GM18861 (cell line): ENCODE results near the gene NAT10.

Experiments used
- ATAC-seq: cut with Tn5 transposase; IDR thresholded peaks from one replicate; pipeline ENCODE4 v1.9.1; 2021; ENCODE audit not compliant: unreplicated experiment

The NAT10 gene

DNA sequence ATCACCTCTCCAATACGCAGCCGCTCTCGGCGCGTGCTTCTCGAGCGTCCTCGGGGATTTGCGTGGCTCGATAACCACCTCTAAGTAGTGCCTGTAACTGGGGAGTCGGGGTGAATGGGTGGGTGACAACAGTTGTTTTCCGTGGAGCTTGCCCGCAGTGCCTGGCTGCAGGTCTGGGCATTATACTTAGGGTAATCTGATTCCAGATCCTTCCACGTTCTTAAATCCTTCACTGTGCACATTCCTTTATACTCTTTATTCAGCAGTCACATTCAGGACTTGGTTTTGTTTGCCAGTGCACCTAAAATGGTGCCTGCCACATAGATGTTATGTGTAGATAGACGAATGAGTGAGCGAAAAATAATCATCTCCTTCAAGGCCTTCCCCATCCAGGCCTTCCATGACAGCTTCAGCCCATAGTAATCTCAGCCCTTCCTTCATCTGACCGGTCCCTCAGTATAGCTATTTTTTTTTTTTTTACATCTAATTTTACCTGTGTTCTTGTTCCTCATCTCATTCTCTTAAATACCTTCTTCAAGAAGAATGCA lies 602 bp downstream of the NAT10 start:
- ATAC-seq, result peak; percentile 0

DNA sequence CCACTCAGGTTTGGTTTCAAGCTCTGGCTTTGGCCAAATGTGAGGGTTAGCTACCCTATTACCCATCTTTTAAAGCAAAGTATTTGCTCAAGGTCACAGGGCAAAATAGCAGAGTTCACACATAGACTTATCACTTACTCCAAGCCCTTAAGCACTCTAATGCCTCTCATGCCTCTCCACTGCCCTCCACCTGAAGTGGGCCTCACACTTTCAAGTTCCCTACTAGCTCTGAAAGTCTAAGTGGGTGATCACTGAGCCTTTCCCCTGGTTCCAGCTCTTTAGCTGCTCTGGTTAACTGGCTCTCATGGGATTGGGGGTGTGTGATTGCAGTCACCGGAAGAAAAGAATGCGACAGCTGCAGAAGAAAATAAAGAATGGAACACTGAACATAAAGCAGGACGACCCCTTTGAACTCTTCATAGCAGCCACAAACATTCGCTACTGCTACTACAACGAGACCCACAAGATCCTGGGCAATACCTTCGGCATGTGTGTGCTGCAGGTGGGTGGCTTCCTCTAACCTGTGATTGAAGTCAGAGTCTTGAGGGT lies 6.4 kb downstream of the NAT10 start:
- no peak for ATAC-seq

DNA sequence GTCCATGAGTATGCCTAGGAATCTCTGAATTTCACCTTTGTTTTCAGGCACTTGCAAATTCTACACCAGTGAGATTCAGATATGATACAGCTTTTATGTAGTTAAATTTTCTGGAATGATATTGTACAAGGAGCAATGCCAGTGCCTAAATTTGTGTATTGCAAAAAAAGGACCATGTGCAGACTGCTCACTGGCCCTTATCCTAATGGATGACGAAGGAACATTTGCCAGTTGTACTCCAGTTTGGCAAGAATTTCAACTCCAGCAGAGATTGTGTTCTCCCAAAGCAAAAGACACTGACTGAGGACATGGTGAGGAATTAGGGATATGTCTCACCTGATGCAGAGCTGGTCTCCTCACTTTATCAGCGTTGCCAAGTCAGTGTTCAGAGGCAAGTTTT lies 8.6 kb downstream of the NAT10 start:
- ATAC-seq, result no peak

DNA sequence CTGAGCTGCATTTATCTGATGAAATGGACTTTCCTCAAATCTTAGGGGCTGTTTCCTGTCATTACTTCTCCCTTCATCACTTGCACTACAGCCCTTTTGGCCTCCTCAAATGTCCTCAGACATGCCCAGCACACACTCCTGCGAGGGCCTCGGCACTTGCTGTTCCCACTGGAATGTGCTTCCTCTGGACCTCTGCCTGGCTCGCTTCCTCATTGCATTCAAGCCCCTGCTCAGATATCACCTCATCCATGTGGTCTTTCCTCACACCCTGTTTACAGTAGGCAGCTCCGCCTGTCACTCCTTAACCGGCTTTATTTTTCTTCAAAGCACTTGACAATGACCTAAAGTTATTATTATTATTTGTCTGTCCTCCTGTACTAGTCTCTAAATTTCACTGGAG lies 9.0 kb downstream of the NAT10 start:
- no peak for ATAC-seq

DNA sequence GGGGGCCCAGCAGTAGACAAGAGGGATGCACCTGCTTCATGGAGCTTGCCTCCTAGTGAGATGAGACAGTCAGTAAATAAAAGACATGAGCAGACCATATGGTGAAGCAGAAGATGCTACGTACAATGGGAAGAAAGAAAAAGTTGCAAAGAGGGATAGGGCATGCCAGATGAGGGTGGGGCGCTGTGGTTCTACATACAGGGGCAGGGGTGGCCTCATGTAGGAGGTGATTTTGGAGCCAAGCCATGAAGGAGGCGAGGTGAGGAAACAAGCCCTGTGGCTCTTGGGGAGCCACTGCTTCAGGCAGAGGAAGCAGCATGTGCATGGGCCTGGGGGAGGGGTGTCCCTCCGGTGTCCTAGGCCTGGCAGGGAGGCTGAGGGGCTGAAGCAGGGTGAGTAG lies 15.2 kb downstream of the NAT10 start:
- no peak for ATAC-seq

DNA sequence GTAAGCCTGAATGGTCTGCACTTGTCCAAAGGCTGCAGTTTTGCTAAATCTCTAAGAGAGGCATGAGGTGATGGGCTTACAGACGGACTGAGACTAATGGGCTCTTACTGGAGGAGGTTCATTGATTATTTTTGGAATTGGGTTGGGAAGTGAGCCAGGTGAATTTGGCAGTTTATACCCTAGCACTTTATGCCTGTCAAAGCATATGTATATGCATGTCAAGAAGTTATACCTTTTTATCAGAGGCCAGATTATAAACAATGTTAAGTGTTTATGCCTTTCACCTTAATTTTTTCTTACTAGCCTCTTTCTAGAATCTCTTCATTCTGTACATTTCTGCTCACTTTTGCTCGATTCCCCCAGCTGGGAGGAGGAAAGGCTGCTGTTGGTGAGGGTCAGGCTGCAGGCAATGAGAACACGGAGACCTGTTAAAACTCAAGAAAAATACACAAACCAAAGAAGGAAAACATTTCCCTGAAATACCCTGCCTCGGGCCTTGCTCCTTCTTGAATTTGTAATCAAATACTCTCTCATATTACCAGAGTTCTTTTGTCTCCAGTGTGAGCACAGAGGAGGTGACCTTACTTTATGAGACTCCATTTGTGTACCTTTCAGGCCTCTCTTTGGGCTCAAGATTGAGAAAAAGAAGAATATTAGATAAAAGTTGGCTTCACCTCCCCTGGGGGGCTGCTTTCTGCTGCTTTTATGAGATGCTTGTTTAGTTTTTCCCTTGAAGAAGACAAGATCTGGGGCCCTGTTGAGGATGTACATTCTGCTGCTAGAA lies 19.6 kb downstream of the NAT10 start:
- no peak for ATAC-seq

DNA sequence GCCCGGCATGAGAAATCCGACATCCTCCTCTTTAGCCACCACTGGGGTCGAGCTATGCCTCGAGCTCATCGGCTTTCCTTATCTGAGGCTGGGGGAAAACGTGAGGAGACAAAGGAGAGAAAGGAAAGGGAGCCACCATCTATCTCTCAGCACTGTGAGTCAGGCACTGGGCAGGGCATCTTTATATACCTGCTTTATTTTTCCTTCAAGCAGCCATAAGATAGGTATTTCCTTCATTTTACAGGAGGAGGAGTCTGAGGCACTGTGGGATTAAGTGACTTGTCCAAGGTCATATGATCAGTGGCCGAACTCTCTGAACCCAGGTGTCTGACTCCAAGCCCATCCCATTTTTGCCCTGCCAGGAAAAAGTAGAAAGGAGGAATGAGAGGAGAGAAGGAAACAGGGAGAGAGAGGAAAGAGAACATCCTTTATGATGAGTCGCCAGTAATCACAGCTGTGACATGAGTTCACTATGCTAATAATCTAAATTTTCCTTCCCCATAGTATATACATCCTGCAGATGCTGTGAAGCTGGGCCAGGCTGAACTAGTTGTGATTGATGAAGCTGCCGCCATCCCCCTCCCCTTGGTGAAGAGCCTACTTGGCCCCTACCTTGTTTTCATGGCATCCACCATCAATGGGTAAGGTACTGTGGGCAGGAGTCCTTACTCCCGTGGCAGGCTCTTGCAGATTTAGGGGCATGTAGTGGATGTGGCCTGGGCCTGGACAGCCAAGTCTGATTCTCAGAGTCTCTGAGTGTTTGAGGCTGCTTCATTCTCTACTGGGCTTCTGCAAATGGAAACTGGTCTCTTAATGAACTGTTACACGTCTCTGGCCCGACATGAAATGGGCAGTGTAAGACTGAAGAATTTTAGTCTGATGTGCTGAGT lies 21.8 kb downstream of the NAT10 start:
- no peak for ATAC-seq

DNA sequence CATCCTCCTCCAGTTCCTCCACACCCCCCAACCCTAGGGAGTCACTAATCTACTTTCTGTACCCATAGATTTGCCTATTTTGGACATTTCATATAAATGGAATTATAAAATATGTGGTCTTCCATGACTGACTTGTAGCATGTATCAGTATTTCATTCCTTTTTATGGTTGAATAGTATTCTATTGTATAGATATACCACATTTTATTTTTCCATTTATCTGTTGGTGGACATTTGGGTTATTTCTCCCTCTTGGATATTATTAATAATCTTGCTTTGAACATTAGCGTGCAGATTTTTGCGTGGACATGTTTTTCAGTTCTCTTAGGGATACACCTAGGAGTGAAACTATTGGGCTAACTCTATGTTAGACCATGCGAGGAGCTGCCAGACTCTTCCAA lies 23.4 kb downstream of the NAT10 start:
- ATAC-seq, result no peak

DNA sequence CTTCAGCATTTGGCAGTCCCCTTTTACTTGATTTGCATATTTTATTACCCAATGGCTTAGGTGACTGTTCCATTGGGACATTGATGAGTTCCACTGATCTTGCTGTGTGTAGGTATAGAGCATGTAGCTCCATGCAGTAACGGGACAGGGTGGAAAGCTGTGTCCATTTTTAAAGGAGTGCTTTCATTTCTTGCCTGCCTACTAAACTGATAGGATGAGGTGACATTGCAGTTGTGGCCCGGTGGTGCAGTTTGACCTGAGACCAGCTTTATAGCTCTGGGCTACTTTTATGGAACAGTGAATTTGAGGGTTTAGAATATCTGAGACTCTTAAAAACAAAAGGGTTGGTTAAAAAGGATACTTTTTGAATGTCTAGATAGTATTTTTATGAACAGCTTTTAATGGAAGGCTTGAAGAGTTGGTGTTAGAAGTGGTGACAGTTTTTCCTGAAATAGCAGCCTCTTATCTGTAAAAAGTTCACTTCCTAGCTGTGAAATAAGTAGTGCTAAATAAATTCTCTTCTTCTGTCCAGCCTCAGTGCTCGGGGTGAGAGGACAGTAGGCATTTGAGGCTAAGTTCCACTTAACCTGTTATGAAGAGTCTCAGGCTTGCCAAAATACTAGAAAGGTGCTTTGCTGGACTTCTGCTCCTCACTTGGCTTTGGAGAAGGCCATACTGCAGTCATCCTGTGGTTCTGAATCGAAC lies 27.0 kb downstream of the NAT10 start:
- no peak for ATAC-seq

DNA sequence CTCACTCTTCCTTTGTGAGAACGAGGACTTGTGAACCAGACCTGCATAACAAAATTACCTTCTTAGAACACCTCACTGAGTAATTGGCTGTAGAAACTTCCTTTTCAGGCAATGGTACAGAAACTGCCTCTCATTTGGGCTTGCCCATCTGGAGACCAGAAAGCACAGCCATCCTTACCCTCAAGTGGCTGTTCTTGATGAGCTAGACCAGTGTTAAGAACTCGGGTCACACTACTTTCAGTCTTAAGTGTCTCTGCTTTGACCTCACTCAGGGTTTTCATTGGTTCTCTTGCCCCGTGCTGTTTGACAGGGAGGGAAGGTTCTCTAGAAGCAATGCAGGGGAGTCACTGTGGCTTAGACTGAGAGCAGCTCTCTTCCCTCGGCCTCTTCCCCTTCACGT lies 29.3 kb downstream of the NAT10 start:
- ATAC-seq, result no peak

DNA sequence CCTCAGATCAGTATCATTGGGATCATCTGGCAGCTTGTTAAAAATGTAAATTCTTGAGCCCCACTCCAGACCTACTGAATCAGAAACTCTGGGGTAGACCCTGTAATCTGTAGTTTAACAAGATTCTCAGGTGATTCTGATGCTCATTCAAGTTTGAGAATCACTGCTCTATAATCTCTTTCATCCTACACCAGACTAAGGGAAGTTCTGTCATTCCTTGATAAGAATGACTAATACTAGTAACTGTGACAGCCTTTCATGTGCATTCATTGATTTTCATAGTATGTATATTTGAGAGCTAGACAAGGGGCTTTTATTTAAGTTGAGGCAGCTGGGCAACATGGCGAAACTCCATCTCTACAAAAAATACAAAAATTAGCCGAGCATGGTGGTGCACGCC lies 30.0 kb downstream of the NAT10 start:
- ATAC-seq, result no peak

DNA sequence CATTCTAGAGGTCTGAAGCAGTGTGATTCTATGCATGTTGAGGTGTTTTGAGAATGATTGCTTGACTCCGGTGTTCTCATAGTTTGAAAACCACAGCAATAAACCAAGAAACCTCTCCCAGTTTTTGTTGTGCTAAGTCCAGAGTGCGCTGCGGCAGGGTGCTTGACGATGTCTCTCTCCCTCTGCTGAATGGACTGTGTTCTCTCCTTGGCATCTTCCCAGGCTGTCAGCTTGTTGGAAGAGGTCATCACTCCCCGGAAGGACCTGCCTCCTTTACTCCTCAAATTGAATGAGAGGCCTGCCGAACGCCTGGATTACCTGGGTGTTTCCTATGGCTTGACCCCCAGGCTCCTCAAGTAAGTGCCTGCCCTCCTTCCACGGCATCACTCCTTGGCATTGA lies 31.0 kb downstream of the NAT10 start:
- ATAC-seq, result no peak

DNA sequence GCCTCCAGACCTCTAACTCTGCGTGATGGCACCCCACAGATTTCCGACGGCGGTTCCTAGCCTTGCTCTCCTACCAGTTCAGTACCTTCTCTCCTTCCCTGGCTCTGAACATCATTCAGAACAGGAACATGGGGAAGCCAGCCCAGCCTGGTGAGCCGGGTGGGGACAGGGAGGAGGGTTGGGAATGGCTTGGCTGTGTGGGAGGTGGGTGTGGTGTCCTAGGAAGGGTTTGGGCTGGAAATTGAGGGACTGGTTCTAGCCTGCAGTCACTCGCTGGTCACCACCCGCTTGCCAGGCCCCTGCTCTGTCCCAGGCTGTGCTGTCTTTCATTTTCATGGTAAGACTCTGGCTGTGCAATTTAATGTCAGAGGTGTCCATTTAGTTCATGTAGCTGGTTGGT lies 33.9 kb downstream of the NAT10 start:
- no peak for ATAC-seq

DNA sequence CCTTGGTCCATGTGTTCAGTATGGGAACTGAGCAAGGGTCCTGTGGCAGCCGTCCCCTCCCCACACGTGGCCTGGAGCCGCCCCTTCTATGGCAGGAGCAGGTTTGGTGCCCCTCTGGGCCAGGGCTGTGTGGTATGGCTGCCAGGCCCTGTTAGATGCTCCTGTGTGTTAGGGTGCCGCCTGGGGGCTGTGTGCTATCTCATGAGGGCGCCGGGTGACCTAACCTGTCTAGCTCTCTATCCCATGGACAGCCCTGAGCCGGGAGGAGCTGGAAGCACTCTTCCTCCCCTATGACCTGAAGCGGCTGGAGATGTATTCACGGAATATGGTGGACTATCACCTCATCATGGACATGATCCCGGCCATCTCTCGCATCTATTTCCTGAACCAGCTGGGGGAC lies 34.7 kb downstream of the NAT10 start:
- no peak for ATAC-seq

DNA sequence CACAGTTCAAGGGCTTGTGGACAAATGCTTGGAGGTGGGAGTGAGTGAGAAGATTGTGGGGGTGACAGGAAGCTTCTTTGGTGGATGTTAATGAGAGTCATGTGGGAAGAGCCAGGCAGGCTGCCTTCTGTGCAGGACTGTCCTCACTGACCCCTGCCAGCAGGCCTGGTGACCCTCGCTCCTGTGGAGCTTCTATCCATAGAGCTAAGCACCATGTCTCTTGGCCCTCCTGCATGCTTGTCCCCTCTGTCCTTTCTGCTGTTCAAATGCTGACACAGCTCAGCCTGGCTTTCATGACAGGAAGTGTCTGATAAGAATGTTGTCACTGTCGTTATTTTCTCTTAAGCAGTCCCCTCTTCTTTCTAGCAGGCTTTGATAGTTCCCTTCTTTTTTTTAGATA lies 37.6 kb downstream of the NAT10 start:
- no peak for ATAC-seq

DNA sequence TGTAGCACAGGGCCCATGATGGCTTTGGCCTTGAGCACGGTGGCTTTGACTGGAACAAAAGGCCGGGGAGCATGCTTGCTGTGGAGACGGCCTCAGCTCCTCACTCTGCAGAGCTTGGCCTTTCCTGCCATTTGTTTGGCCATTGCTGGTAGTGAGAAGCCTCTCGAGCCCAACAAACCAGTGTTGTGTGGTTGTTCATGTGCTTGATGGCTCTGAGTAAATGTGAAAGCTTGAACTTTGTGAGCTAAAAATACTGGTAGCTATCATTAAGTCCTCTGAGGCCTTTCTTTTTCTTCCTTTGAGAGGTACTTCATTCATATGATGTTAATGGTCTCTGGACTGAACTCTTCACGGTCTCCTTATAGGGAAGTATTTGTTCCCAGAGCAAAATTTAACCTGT lies 39.6 kb downstream of the NAT10 start:
- ATAC-seq, result peak; percentile 55

DNA sequence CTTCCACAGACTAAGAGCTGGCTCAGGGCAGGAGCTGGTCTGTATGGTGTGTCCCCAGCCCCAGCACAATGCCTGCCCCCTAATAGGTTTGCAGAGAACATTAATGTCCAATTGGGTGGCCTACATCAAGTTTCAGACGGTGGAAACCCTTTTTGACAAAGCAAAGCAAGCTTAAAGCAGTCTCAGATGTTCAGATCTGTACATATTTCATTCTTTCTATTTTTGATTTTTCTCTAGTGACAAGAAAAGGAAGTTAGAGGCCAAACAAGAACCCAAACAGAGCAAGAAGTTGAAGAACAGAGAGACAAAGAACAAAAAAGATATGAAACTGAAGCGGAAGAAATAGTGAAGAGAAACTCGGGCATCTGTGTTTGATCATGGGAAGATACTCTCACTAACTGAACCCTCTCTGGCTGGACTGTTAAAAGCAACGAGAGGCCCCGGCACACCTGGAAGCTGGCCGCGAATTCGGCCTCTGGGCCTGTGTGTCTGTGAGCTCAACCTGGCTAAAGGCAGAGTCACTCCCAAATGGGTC lies 40.5 kb downstream of the NAT10 start:
- ATAC-seq, result peak; percentile 50

DNA sequence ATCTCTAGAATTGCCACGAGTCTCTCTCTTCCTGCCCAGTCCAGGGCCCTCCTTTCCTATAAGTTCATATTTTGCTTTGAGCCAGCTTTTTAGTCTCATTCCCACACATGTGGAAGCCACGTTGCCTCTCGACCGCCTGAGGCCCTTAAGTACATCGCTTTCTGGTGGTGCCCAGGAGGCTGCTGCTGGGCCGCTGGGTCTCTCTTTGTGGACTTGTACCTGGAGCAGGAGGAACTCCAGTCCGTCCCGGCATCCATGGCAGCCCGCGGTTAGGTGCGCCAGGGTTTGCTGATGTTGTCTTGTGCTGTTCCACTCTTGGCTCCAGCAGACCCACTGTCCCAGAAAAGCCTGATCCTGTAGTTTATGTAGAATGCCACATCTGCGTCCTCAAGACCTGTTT lies 41.0 kb downstream of the NAT10 start:
- no peak for ATAC-seq

DNA sequence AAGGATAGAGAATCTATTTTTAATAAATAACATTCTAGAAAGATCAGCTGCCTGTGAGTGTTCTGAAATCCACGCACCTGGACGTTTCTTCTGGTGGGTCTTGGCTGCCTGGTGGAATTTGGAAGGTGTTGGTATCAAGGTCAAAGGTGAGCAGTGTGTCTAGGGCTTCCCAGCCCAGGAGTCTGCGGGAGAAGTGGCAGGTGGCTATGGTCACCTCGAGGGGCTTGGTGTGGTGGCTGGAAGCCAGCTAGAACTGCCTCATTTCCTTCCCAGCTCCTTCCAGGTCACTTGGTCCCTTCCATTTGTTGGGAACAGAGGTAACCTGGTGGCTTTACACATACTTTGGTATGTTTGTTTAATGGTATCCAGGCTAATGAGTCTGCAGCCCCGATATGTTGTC lies 41.4 kb downstream of the NAT10 start:
- no peak for ATAC-seq

DNA sequence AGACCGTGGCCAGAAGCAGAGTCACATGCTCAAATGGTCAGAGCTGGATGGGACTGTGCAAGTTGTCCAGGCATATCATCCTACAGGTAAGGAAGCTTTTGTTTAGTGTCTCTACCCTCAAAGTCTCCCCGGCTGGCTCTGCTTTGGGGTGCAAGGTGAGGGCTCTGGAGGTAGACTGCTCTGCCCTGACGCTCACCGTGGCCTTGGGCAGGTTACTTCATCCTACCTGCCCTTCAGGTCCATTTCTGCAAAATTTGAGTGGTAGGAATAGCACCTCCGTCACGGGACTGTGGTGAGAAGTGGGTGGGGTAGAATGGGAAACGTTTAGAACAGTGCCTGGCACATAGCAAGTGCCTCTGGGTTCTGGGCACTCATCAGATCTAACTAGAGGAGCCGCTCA lies 42.2 kb downstream of the NAT10 start:
- ATAC-seq, result no peak
